GM21390 (cell line): Measurements from ENCODE around the gene HAND2.

Experiments
- ATAC-seq: cut with Tn5 transposase; IDR thresholded peaks from one replicate; pipeline ENCODE4 v1.9.1; 2021; ENCODE audit not compliant: unreplicated experiment

The HAND2 gene

GRCh38 chr4:173478913-173479283 lies 51.1 kb downstream of the HAND2 start:
- no peak for ATAC-seq

- ATAC-seq = no peak
These were observed 51.7 kb downstream of the HAND2 start for GRCh38 chr4:173478201-173478912.

- ATAC-seq = no peak
These were observed 53.0 kb downstream of the HAND2 start for GRCh38 chr4:173477016-173477415.
